Fibroblast of pulmonary artery (primary cell): ENCODE data around the gene PTPRG.

Source experiments
- DNase-seq: peaks from one replicate; pipeline ENCODE4 v3.0.0-alpha.2; 2010; ENCODE audit warnings: low read depth
- H3K4me3 ChIP-seq: replicated peaks from 2 replicates; pipeline ENCODE4 v1.5.1; 2011; ENCODE audit warnings: low read depth, mild to moderate bottlenecking, control low read depth, low read length, moderate library complexity
- TF ChIP-seq, protein P1 (sequence below): IDR thresholded peaks from 2 replicates; pipeline ENCODE4 v1.5.1; 2011; ENCODE audit warnings: mild to moderate bottlenecking, control low read depth, low read length, inconsistent platforms; ENCODE audit errors: missing control alignments

The PTPRG gene

DNA sequence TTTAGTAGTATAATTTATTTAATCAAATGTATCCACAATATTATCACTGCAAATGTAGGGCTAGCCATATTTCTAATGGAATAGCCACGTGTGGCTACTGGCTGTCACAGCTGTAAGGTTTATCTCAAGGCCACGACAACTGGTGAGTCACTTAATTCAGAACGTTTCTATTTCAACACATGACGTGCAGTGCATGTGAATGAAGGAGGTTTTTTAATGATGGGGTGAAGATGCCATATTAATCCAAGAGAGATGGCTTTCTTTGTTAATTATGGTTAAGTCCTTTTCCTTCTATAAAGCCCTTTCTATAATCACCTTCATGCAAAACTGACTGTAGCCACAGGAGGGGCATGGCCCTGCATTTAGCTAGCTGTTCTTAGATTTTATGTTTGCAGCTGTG lies 600.0 kb downstream of the PTPRG start:
- peak; percentile 86 for DNase-seq
- H3K4me3 ChIP-seq: no peak overlapping the region
- TF ChIP-seq, protein P1, sequence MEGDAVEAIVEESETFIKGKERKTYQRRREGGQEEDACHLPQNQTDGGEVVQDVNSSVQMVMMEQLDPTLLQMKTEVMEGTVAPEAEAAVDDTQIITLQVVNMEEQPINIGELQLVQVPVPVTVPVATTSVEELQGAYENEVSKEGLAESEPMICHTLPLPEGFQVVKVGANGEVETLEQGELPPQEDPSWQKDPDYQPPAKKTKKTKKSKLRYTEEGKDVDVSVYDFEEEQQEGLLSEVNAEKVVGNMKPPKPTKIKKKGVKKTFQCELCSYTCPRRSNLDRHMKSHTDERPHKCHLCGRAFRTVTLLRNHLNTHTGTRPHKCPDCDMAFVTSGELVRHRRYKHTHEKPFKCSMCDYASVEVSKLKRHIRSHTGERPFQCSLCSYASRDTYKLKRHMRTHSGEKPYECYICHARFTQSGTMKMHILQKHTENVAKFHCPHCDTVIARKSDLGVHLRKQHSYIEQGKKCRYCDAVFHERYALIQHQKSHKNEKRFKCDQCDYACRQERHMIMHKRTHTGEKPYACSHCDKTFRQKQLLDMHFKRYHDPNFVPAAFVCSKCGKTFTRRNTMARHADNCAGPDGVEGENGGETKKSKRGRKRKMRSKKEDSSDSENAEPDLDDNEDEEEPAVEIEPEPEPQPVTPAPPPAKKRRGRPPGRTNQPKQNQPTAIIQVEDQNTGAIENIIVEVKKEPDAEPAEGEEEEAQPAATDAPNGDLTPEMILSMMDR: no peak

DNA sequence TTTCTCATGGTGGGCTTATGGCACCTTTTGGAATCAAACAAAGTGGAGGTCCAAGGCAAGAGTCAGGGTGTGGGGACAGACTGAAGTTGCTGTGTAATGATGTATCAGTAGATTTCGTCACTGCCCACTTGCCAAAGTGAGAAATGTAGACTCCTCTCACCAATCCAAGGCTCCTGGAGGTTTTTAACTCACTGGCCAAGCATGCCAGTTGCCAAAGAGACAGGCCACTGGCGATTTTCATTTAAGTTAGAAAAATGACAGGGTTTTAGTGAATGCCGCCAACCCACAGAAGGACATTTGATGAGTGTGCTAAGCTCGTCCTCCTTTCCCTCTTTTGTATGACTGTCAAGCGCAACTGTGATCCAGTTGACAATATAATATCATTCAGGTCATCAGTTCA lies 602.8 kb downstream of the PTPRG start:
- no peak for DNase-seq
- no peak overlapping the region for H3K4me3 ChIP-seq
- TF ChIP-seq, protein P1: no peak

DNA sequence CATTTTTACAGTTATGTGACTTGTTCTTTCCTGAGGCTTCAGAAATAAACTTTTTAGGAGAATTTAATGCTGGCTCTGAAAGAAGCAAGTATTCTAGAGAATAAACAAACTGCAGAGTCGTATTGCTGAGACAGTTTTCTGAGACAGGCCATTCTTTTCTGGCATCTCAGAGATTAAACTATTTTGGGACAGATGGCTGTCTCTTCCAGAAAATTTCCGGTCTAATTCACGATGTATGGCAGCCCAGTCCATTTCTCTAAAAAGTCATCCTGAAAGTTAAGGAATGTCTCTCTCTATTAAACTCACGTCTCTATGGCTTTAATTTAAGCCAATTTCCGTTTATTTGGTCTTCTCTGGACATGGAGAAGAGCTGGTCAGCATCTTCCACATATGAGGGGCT lies 603.4 kb downstream of the PTPRG start:
- H3K4me3 ChIP-seq: no peak overlapping the region
- no peak for DNase-seq
- TF ChIP-seq, protein P1: no peak

DNA sequence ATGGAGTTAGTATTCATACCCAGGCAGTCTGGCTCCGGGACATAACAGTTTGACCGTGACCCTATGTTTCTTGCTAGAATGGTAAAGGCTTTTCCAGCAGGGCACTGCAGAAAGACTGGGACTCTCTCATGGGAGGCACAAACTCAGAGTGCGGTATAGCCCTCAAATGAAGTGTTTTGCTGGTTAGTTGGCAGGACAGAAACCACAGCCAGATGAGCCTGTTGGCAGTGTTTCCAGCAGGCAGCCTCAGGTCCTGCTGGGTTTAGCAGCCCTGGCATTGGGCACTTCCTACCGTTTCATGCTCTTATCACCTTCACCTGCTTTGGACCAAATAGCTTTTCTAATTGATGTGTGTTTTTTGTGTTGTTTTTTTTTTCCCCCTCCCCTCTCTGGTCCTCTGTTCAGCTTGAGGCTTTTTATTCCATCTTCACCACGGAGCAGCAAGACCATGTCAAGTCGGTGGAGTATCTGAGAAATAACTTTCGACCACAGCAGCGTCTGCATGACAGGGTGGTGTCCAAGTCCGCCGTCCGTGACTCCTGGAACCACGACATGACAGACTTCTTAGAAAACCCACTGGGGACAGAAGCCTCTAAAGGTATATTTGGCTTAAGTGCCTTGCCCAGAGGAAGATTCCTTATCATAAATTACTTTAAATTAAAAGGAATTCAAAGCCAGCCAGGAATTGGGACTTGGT lies 606.3 kb downstream of the PTPRG start:
- TF ChIP-seq, protein P1: no peak
- DNase-seq: no peak

DNA sequence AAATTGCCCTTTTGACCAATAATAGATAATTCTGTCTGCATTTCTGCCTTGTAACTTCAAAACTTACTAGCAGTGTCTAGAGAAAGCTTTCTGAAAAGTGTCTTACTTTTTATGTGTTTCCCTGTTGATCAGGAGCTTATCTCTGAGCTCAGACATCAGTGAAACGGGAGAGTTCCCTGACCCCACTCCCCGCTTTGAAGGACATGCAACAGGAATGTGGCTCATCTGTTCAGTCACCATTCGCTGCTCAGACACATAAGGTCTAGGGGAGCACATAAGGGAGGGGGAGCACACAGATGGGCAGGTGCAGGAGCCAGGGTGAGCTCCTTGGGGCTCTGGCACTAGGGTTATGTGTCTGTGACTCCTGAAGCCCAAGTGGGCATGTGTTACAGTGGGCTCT lies 607.0 kb downstream of the PTPRG start:
- no peak for DNase-seq
- TF ChIP-seq, protein P1: no peak
- no peak overlapping the region for H3K4me3 ChIP-seq

More for the DNA sequence above, 606.3 kb downstream of the PTPRG start:
- no peak overlapping the region for H3K4me3 ChIP-seq

DNA sequence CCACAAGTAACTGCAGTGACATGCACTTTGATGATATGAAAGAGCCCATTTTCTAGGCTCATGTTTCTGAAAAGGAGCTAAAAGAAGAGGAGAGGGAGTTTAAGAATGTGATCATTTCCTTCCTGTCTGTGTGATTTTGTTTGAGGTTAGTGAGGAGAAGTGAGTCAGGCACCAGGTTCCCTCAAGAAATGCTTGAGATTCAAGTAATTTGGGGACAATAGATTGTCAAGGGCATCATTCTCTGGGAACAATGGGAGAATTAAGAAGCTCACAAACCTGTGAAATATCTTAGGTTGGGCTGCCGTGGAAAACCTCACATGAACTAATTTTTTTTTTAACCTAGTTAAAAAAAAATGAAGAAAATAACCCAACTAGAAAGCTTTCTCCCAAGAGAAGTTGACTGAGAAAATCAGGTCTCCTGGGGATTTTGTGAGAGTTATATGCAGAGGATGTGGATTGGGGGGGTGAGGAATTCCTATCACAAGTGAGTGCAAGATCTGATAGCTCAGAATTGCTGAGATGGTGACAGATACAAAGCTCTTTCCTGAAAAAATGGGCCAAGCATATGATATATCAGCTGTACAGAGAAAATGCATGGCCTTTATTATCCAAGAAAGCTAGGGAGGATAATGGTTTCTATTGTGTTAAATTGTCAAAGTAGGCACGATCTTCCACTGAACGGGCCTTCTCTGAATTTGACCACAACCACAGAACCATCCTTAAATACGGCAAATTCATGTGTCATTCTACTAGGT lies 608.7 kb downstream of the PTPRG start:
- DNase-seq: peak; percentile 70
- TF ChIP-seq, protein P1: no peak
- no peak overlapping the region for H3K4me3 ChIP-seq
